Measurements from ENCODE around the gene PLSCR2.

GRCh38 chr3:146473726-146474125, 4.4 kb upstream of the PLSCR2 start:
- TF ChIP-seq ATF3 (IDR thresholded peaks at IDR 0.05): no peak
- TF ChIP-seq, protein P1, sequence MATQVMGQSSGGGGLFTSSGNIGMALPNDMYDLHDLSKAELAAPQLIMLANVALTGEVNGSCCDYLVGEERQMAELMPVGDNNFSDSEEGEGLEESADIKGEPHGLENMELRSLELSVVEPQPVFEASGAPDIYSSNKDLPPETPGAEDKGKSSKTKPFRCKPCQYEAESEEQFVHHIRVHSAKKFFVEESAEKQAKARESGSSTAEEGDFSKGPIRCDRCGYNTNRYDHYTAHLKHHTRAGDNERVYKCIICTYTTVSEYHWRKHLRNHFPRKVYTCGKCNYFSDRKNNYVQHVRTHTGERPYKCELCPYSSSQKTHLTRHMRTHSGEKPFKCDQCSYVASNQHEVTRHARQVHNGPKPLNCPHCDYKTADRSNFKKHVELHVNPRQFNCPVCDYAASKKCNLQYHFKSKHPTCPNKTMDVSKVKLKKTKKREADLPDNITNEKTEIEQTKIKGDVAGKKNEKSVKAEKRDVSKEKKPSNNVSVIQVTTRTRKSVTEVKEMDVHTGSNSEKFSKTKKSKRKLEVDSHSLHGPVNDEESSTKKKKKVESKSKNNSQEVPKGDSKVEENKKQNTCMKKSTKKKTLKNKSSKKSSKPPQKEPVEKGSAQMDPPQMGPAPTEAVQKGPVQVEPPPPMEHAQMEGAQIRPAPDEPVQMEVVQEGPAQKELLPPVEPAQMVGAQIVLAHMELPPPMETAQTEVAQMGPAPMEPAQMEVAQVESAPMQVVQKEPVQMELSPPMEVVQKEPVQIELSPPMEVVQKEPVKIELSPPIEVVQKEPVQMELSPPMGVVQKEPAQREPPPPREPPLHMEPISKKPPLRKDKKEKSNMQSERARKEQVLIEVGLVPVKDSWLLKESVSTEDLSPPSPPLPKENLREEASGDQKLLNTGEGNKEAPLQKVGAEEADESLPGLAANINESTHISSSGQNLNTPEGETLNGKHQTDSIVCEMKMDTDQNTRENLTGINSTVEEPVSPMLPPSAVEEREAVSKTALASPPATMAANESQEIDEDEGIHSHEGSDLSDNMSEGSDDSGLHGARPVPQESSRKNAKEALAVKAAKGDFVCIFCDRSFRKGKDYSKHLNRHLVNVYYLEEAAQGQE (IDR thresholded peaks at IDR 0.05): no peak
- TF ChIP-seq, protein P2, sequence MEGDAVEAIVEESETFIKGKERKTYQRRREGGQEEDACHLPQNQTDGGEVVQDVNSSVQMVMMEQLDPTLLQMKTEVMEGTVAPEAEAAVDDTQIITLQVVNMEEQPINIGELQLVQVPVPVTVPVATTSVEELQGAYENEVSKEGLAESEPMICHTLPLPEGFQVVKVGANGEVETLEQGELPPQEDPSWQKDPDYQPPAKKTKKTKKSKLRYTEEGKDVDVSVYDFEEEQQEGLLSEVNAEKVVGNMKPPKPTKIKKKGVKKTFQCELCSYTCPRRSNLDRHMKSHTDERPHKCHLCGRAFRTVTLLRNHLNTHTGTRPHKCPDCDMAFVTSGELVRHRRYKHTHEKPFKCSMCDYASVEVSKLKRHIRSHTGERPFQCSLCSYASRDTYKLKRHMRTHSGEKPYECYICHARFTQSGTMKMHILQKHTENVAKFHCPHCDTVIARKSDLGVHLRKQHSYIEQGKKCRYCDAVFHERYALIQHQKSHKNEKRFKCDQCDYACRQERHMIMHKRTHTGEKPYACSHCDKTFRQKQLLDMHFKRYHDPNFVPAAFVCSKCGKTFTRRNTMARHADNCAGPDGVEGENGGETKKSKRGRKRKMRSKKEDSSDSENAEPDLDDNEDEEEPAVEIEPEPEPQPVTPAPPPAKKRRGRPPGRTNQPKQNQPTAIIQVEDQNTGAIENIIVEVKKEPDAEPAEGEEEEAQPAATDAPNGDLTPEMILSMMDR (IDR thresholded peaks at IDR 0.05; ENCODE audit: low read depth, low read length, missing input control): no peak
- no peak for TF ChIP-seq FOXA1 (IDR thresholded peaks at IDR 0.05)
- no peak for TF ChIP-seq MAX (IDR thresholded peaks at IDR 0.05)
- no peak for TF ChIP-seq TAF1 (conservative IDR thresholded peaks at IDR 0.05)

Measured in liver (tissue), 3 donors.